HG02588 (cell line): ENCODE data around the gene ZNF177.
"Not testable (repeated sequence)": the region's sequence is repeated elsewhere in the genome, so short reads cannot be mapped to it uniquely, and the experiment has no call there.

ENCODE experiments used
- ATAC-seq: cut with Tn5 transposase; IDR thresholded peaks from one replicate; pipeline ENCODE4 v1.9.1; 2021; ENCODE audit warnings: mild to moderate bottlenecking, moderate library complexity; ENCODE audit not compliant: unreplicated experiment

Gene ZNF177

GRCh38 chr19:9362905-9363304, at the start of gene ZNF177:
ZNF177 (plus strand) TSS chr19:9363013; CDS start chr19:9378312, 15,299 bp downstream.
- ATAC-seq = no peak

- no peak for ATAC-seq
Measured at GRCh38 chr19:9313756-9314155, 49.1 kb upstream of the ZNF177 start.

GRCh38 chr19:9321338-9321737, 41.5 kb upstream of the ZNF177 start:
- ATAC-seq = no peak

- not testable (repeated sequence) for ATAC-seq
Measured at GRCh38 chr19:9321756-9322155, 41.1 kb upstream of the ZNF177 start.

GRCh38 chr19:9322201-9322600, 40.6 kb upstream of the ZNF177 start:
- not testable (repeated sequence) for ATAC-seq

- peak; percentile 33 for ATAC-seq
Measured at GRCh38 chr19:9323557-9323918, 39.3 kb upstream of the ZNF177 start.

GRCh38 chr19:9323919-9324583, 38.8 kb upstream of the ZNF177 start, which contains the start of gene ZNF559:
ZNF559 (plus strand) TSS chr19:9324179; CDS start chr19:9338550, 14,371 bp downstream.
- peak; percentile 93 for ATAC-seq

GRCh38 chr19:9324584-9324962, 38.2 kb upstream of the ZNF177 start:
- ATAC-seq = no peak

- ATAC-seq = no peak
Measured at GRCh38 chr19:9329999-9330398, 32.8 kb upstream of the ZNF177 start.

GRCh38 chr19:9342610-9343304, 20.1 kb upstream of the ZNF177 start:
- ATAC-seq = no peak

- ATAC-seq = no peak
Measured at GRCh38 chr19:9345005-9345404, 17.8 kb upstream of the ZNF177 start.

- no peak for ATAC-seq
Measured at GRCh38 chr19:9348253-9348652, 14.6 kb upstream of the ZNF177 start.

- ATAC-seq = no peak
Measured at GRCh38 chr19:9348671-9349070, 14.1 kb upstream of the ZNF177 start.

- ATAC-seq = no peak
Measured at GRCh38 chr19:9352505-9352904, 10.3 kb upstream of the ZNF177 start.

- ATAC-seq = no peak
Measured at GRCh38 chr19:9353011-9353410, 9.8 kb upstream of the ZNF177 start.

GRCh38 chr19:9354651-9355050, 8.2 kb upstream of the ZNF177 start:
- no peak for ATAC-seq

- no peak for ATAC-seq
Measured at GRCh38 chr19:9370738-9371619, 8.2 kb downstream of the ZNF177 start.

- no peak for ATAC-seq
Measured at GRCh38 chr19:9381361-9381785, 18.6 kb downstream of the ZNF177 start.

- no peak for ATAC-seq
Measured at GRCh38 chr19:9406798-9407352, 44.1 kb downstream of the ZNF177 start.

- ATAC-seq = no peak
Measured at GRCh38 chr19:9407827-9408226, 45.0 kb downstream of the ZNF177 start.
